Measurements from ENCODE around the gene MED31.

Gene MED31

GRCh38 chr17:6651919-6652452 is 581 bp upstream of the MED31 start:
- DNase-seq = peak; percentile 75

DNA sequence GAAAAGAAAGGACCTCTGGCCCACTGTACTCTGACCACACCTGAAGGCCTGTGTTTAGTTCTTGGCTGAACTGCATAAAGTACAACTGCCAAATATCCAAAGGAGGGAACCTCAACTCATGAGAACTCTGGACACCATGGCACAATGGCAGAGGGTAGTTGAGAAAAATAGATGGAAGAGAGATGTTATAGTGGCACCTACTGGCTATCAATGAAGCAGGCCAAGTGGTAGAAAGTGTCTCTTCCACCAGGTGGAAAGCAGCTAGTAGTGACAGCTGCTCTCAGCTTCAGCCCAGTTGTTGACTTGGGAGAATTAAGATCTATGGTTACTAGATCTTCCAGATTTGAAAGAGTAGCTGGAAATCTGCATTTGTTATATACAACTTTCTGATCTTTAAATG is 3.2 kb downstream of the MED31 start:
- no peak for DNase-seq

DNA sequence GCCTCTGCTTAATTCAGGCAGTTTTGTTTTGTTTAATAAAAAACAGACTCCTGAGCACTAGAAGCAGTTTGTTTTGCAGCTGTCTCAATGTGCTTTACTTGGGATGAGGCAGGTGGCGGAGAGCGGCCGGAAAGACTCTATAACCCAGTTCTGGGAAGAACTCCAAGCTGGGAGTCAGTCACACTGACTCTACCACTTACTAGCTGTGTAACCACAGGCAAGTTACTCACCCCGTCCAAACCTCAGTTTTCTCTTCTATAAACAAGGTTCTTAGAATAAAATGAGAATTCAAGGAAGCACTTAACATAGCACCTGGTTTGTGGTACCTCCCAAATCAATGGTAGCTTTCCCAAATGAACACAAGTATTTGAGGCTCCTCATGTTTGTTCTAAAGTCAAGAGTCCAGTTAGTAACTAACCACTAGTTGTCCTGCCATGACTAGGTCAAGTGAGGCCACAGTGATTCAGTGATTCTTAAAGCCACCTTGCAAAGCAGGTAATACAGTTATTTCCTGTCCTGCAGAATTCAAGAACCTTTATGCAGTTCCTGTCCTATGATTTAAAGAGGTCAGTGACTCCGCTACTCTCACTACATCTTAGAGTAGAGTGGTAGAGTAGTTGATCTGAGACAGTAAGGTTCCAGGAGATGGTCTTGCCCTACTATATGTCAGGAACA is 7.8 kb downstream of the MED31 start:
- DNase-seq = no peak

DNA sequence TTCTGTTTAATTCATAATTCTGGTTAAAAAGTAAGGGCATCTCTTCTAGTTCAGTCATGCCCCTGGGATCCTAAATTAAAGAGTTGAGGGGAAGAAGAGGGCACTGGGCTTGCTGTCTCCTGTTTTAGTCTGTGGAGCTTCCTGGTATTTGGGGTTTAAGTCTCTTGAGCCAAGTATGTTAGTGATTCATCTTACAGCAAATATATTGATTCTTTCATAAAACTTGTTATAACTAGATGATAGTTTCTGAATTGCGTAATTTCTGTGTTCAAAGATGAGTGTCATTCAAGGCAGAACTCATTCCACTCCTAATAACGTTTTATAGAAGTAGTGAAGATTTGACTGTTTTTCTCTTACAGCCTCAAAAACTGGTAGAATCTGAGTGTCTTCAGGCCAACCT is 8.8 kb downstream of the MED31 start:
- no peak for DNase-seq

DNA sequence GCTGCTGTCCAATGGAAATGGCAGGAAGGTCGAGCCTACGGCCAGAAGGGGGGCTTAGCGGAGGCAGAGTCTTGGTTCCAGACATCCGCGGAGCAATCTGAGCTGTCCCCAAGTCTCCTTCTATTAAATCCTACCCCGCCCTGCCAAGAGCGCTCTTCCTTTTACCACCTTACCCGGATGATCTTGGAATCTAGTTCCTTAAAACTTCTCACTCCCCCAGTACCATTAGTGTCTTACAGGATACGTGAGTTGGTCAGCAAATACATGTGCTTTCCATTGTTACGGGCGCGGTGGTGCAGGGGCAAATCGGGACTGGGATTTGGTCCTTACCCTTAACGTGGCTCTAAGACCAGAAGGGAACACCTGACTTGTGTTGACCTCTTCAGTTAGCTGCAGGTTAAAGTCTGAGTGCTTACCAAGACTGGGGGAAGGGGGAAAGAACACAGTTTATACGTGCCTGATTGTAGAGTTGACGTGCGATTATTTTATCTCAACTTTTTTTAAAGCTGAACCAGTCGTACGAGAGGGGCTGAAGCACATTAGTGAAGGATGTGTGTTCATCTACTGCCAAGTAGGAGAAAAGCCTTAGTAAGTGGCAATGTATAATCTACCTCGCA is 10.1 kb downstream of the MED31 start:
- DNase-seq = no peak

DNA sequence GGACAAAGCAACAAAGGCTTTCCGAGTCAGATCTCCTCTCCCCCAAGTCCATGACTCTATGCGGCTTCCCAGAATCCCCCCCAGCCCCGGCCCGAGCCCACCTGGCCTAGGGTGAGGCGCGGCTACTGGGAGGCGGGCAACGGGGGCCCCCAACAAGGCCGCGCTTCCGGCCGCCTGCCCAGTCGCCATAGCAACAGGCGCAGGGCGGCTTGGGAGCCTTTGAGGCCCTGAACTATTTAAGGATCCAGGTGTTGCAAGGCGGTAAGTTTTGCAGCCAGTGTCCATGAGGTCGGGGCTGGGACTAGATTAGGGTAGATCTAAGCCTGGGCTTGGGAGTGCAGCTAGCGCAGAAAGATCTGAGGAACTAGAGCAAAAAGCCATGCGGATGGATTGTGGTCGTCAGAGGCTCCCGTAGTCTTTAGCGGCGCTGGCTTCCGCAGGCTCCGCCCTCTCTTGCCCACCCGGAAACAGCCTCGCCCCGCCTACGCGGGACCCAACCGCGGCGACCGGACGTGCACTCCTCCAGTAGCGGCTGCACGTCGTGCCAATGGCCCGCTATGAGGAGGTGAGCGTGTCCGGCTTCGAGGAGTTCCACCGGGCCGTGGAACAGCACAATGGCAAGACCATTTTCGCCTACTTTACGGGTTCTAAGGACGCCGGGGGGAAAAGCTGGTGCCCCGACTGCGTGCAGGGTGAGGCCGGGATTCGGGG is 10.7 kb downstream of the MED31 start, which contains the start of the genes KIAA0753 and TXNDC17:
TSS of gene KIAA0753 (minus strand) at position 176 of the 711 bp plus-strand sequence. CDS start 5,608 bp downstream, outside the sequence.
TSS of gene TXNDC17 (plus strand) at position 525 of the 711 bp plus-strand sequence. CDS start at position 548, 23 bp downstream.
- peak; percentile 94 for DNase-seq

DNA sequence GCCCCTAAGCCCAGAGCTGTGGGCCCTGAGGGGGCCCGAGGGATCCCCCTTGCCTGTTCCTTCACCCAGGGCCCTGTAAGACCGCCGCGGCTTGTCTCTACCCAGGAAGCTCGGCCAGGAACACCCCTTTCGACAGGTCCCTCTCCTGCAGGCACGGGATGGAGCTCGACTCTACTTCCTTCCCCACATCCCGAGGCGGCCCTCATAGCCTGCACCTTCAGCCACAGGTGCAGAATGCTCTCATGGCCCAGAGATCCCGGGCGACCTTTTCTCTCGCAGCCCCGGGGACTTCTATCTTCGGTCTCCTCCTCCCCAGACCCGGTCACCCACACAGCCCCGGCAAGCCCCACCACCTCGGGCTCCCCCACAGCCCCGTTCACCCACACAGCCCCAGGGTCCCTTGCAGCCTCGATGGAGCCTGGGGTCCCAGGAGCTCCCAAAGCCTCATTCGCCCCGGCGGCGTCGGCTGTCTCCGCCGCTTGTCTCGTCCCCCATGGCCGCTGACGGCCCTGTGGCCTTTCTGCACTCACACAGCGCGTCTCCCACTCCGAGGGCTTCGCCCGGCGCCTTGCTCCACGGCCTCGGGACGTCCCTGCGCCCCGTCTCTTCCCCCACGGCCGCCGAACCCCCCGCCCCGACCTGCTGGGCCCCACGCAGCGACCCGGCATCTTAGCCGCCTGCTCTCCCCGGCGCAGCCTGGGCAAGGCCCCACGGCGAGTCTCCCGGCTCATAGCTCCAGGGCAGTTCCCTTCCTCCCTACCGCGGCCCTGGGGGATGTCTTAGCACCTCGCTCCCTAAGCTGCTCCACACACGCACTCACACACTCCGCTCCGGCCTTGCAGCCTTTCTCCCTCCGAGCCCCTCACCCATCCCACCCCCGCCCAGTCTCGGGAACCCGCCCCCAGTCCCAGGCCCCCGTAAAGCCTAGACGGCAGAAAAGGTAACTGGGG is 11.5 kb downstream of the MED31 start:
- no peak for DNase-seq

- no peak for DNase-seq
These were observed 12.3 kb downstream of the MED31 start for GRCh38 chr17:6639014-6639585.

DNA sequence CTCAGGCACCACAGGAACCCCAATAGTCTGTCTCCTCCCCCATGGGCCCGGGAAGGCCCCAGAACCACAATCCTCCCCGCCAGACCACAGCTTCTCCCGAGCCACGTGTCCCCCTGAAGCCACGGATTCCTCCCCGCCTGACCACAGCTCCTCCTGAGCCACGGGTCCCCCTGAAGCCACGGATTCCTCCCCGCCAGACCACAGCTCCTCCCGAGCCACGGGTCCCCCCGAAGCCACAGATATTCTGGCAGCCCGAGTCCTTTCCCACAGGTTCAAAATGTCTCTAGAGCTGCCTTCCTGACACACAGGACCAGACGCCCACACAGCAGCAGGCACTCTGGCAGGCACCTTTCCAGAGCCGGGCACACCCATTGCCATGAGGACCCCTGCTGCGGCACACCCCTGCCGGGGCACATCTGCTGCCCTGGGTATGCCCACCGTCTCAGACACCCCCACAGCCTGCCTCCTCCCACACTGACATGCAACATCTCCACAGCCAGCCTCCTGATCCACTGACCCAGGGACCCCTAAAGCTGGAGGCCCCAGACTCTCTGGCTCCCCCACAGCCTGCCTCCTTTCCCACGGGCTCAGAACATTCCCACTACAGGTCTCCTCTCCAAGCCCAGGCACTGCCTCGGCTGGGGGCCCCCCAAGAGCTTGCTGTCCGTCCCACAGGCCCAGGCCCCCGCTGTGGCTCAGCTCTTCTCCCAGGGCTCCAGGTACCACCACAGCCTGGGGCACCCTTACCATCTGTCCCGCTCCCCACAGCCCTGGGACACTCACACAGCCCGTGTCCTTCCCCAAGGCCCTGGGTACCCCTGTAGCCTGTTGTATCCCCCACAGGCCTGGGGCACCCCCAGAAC is 13.1 kb downstream of the MED31 start:
- no peak for DNase-seq

DNA sequence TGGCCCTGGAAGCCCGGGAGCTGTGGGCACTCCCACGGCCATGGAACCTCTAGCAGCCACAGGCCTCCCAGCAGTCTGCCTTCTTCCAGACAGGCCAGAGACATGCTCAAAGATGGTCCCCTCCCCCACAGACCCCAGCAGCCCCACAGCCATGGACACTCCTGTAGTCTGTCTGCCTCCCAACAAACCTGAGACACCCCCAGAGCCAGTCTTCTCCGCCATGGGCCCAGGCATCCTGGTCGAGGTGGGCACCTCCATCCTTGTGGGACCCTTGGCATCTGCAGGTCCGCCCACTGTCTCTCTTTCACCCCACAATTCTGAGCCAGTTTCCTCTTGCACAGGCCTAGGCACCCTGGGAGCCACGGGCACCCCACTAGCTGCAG is 14.0 kb downstream of the MED31 start:
- no peak for DNase-seq

DNA sequence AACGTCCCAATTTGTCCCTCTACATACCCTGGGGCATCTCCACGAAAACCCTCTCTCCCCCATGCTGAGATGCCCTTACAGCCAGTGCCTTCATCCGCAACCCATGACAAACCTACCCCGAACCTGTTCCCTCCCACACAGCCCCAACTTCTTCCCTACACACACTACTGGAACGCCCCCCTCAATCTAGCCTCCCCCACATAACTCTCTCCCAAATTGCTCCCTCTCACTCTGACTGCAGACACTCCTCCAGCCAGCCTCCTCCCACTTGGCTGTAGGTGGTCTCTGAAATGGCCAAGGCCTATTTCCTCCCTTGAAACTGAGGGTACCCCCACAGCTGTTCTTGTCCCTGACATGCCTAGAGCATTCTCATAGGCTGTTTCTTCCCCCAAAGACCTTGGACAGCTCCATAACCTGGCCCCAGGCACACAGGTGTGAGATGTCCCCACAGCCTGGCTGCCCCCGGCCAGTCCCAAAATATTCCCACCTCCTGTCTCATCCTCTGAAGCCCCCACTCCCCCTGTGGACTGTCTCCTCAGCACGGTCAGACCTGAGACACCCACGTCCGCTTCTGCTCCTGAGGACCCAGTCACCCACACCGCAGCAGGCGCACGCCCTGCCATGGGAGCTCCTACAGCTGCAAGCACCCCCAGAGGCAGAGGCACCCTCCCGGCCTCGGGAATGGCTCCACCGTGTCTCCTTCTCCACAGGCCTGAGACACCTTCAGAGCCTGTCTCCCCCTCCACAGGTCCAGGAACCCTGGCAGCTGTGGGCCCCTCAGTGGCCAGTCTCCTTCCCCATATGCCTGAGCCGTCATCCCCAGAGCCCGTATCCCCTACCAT is 14.6 kb downstream of the MED31 start:
- no peak for DNase-seq

DNA sequence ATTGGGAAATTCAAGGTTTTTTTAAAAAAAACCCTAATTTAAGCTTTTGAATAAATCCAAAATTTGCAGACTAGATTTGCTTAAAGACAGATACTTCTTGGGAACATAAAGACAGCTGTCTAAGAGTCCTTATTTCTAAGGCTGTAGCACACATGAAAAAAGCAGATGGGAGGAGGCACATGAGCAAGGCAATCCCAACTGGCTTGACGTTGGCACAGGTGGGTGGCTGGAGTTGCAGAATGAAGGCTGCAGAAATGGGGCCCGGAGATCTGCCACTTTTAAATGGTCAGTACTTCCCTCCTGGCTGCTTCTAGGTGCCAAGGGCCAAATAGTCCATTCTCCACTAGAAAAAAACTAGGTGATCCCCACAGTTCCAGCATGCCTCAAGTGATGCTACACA is 15.3 kb downstream of the MED31 start:
- DNase-seq = no peak

DNA sequence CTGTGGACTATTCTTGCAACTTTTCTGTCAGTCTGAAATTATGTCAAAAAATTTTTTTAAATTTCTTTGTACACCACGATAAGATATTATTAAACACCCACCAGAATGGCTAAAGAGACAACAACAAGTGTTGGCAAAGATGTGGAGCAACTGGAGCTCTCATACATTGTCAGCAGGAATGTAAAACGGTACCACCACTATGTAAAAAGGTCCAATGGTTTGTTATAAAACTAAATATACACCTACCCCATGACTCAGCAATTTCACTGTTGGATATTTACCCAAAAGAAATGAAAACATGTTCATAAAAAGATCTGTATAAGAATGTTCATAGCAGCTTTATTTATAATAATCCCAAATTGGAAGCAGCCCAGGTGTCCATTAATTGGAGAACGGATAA is 18.1 kb downstream of the MED31 start:
- DNase-seq = no peak

GRCh38 chr17:6632530-6632929 is 18.9 kb downstream of the MED31 start:
- no peak for DNase-seq

- no peak for DNase-seq
These were observed 21.0 kb downstream of the MED31 start for GRCh38 chr17:6630390-6630789.

DNA sequence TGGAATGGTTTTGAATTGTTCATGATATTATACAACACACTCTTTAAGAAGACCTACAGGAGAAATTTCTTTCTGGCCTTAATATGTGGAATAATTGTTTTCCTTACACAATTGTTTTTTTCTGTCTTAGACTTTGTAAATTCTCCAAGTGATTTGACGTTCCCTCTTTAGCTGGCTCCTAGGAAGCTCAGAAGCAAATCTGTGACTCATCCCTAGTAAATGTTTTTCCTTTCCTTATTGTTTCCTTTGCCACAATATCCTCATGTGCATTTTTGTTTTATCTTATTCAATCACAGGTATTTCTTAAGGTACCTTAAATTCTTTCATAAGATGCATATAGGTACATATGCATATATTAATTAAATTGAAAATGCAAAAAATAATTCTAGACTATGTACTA is 24.4 kb downstream of the MED31 start:
- DNase-seq = no peak

- no peak for DNase-seq
These were observed 24.8 kb downstream of the MED31 start for GRCh38 chr17:6626616-6627015.

DNA sequence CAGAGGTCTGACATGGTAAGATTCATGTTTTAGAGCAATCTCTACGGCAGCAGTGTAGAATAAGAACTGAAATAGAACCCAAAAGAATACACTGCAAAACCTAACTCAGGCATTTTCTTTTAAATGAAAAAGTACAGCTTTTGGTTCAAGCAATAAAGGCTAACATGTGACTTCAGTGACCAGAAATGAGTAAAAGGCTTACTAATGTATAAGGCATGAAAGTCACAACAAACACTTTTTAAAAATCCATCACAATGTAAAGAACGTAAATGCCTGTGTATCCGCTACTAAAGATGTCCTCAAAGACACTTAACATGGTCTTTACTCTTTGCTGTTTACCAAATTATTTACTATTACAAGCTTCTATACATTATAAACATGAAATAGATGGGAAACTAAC is 27.5 kb downstream of the MED31 start:
- DNase-seq = no peak

GRCh38 chr17:6611231-6611630 is 40.2 kb downstream of the MED31 start:
- DNase-seq = no peak

- DNase-seq = no peak
These were observed 41.4 kb downstream of the MED31 start for GRCh38 chr17:6610011-6610410.

Measured in right forelimb (tissue), 1 donor.